Fibroblast of lung (primary cell): ENCODE data around the gene DCHS2. TPM values are rescaled to one million over a fixed set of nuclear protein-coding genes. Genes with fewer than 3 reads are reported as not detected.

Source experiments
- DNase-seq, 2 donors: peaks; one replicate each; pipeline versions ENCODE4 v3.0.0 to v3.0.0-alpha.2; 2010; ENCODE audit warnings: low read depth in 2 of 2
- H2AFZ ChIP-seq: 2 replicates; pipeline ENCODE4 v1.5.1; 2012; ENCODE audit warnings: low read length, control low read depth, inconsistent platforms
- H3K27ac ChIP-seq: 2 replicates; pipeline ENCODE4 v1.5.1; 2011; ENCODE audit warnings: low read length, control low read depth; ENCODE audit not compliant: insufficient read depth
- H3K27me3 ChIP-seq: 2 replicates; pipeline ENCODE4 v1.5.1; 2011; ENCODE audit warnings: mild to moderate bottlenecking, low read length; ENCODE audit not compliant: control insufficient read depth, insufficient read depth
- H3K36me3 ChIP-seq: 2 replicates; pipeline ENCODE4 v1.5.1; 2011; ENCODE audit warnings: low read length; ENCODE audit not compliant: control insufficient read depth, insufficient read depth
- H3K4me1 ChIP-seq: 2 replicates; pipeline ENCODE4 v1.5.1; 2011; ENCODE audit warnings: low read length; ENCODE audit not compliant: control insufficient read depth, insufficient read depth; ENCODE audit errors: extremely low read depth
- H3K4me2 ChIP-seq: 2 replicates; pipeline ENCODE4 v1.5.1; 2011; ENCODE audit warnings: low read length, control low read depth; ENCODE audit not compliant: insufficient read depth; ENCODE audit errors: extremely low read depth
- H3K4me3 ChIP-seq, 4 experiments: fragments of 200-600 bp in 1 of 4; sonication (generic) in 1 of 4; replicated peaks in 1 of 4; 2 replicates each; pipeline ENCODE4 v1.5.1; 2011 to 2016; ENCODE audit warnings: low read length in 4 of 4, low read depth in 3 of 4, mild to moderate bottlenecking in 3 of 4, control low read depth in 2 of 4, inconsistent platforms in 1 of 4, mixed read lengths in 1 of 4; ENCODE audit not compliant: insufficient read depth in 1 of 4; ENCODE audit errors: control extremely low read depth in 1 of 4
- H3K79me2 ChIP-seq: 2 replicates; pipeline ENCODE4 v1.5.1; 2012; ENCODE audit warnings: mild to moderate bottlenecking, low read length, inconsistent platforms; ENCODE audit not compliant: control insufficient read depth, insufficient read depth
- H3K9ac ChIP-seq: 2 replicates; pipeline ENCODE4 v1.5.1; 2011; ENCODE audit warnings: mild to moderate bottlenecking, low read length, control low read depth; ENCODE audit not compliant: insufficient read depth
- H3K9me3 ChIP-seq: 2 replicates; pipeline ENCODE4 v1.5.1; 2012; ENCODE audit warnings: low read depth, low read length; ENCODE audit not compliant: control insufficient read depth, insufficient read depth
- H4K20me1 ChIP-seq: 2 replicates; pipeline ENCODE4 v1.5.1; 2011; ENCODE audit warnings: low read length; ENCODE audit not compliant: control insufficient read depth, insufficient read depth; ENCODE audit errors: extremely low read depth
- CTCF ChIP-seq, 2 donors: IDR thresholded peaks in 1 of 2; conservative IDR thresholded peaks in 1 of 2; 1 replicate in 1 of 2; 2 replicates in 1 of 2; pipeline ENCODE4 v1.5.1; 2011 to 2012; ENCODE audit warnings: low read length in 2 of 2, control low read depth in 1 of 2, inconsistent platforms in 1 of 2, low read depth in 1 of 2, mild to moderate bottlenecking in 1 of 2
- EZH2 ChIP-seq: IDR thresholded peaks from 2 replicates; pipeline ENCODE4 v1.5.1; 2012; ENCODE audit warnings: low read length, control low read depth, mild to moderate bottlenecking; ENCODE audit errors: missing control alignments
- polyA plus RNA-seq, 2 donors: library from polyadenylated mRNA; depleted of rRNA in 1 of 2; stranded (reverse) in 1 of 2; unstranded in 1 of 2; fragments of >200 nt; gene quantifications; 2 replicates each; pipeline ENCODE4 v1.2.1, GENCODE V29; 2011 to 2012; ENCODE audit warnings: missing spikeins in 1 of 2
- total RNA-seq: library from RNA; depleted of rRNA; stranded (reverse); fragments of >200 nt; gene quantifications from 2 replicates; pipeline ENCODE4 v1.2.1, GENCODE V29; 2014

Gene DCHS2
- total and polyA plus RNA-seq, 2 donors (not counting 1 experiment from before 2014, with no cell fraction given), result not detected

DNA sequence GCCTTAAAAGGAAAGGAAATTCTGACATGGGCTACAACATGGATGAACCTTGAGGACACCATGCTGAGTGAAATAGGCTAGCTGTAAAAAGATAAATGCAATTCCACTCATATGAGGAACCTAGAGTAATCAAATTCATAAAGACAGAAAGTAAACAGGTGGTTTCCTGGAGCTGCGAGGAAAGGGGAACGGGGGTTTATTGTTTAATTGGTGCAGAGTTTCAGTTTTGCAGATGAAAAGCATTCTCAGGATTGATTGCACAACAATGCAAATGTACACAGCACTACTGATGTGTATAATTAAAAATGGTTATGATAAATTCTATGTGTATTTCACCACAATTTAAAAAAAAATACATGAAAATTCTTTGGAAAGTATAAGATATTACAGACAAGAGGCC lies 34.6 kb upstream of the DCHS2 start:
- Histone ChIP-seq H3K27me3 (no peaks in the 10 kb centered on the region), H4K20me1 (no peaks in the 10 kb centered on the region), H3K27ac (no peak overlapping the region), H2AFZ (no peak overlapping the region), H3K36me3 (no peaks in the 10 kb centered on the region), H3K9ac (no peak overlapping the region), H3K4me2 (no peak overlapping the region), H3K4me3 (no peak overlapping the region), H3K9me3 (no peaks in the 10 kb centered on the region), H3K79me2 (no peaks in the 10 kb centered on the region), H3K4me1 (no peaks in the 10 kb centered on the region)
- TF ChIP-seq CTCF (conservative IDR thresholded peaks at IDR 0.05 in 1 of 2, IDR thresholded peaks at IDR 0.05 in 1 of 2; ENCODE audit: low read depth in 1 of 2, low read length in 2 of 2) (no peak), EZH2 (no peak)
- no peak for DNase-seq

DNA sequence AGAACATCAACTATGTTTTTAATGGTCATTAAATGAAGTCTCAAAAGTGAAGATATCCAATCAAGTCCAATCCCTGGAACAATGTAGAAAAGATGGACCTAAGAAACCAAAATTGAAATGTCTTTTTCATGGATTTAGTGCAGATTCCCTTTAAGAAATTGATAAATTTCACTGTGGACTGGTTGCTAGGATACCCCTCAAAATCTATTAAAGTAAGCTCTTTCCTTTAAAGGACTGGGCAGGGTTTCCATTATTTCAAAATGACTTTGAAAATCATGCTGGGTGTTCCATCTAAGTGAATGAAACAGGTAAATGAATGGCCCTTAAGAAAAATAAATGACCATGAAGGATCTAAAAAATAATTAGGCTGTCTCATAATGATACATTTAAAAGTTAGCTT lies 30.0 kb upstream of the DCHS2 start:
- Histone ChIP-seq H3K27ac (no peak overlapping the region), H3K4me3 (no peak overlapping the region), H4K20me1 (no peaks in the 10 kb centered on the region), H3K4me1 (no peaks in the 10 kb centered on the region), H3K79me2 (no peaks in the 10 kb centered on the region), H3K27me3 (no peaks in the 10 kb centered on the region), H2AFZ (no peak overlapping the region), H3K9ac (no peak overlapping the region), H3K36me3 (no peaks in the 10 kb centered on the region), H3K9me3 (no peaks in the 10 kb centered on the region), H3K4me2 (no peak overlapping the region)
- no peak for DNase-seq
- no peak for TF ChIP-seq EZH2
- no peak for TF ChIP-seq CTCF (conservative IDR thresholded peaks at IDR 0.05 in 1 of 2, IDR thresholded peaks at IDR 0.05 in 1 of 2; ENCODE audit: low read depth in 1 of 2, low read length in 2 of 2)

DNA sequence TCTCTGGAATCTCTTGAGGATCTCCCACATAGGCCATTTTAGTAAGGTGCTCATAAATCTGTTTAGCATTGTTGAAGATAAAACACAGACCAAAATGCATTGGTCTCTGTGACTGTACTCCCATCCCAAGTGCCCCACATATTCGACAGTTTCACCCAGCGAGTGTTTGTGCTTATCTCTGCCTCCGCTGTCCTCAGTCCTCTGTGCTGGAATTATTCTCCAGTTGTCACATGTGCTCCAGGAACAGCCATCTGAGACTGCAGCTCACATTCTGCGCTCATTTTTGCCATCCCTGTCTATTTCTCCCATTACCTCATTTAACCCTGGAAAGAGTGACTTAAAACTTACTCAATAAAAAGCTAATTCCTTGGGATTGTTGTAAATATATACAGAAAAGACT lies 27.6 kb upstream of the DCHS2 start:
- Histone ChIP-seq H3K79me2 (no peaks in the 10 kb centered on the region), H3K4me3 (no peak overlapping the region), H3K27ac (no peak overlapping the region), H3K36me3 (no peaks in the 10 kb centered on the region), H3K4me2 (no peak overlapping the region), H3K4me1 (no peaks in the 10 kb centered on the region), H3K27me3 (no peaks in the 10 kb centered on the region), H3K9ac (no peak overlapping the region), H3K9me3 (no peaks in the 10 kb centered on the region), H4K20me1 (no peaks in the 10 kb centered on the region), H2AFZ (no peak overlapping the region)
- TF ChIP-seq CTCF (conservative IDR thresholded peaks at IDR 0.05 in 1 of 2, IDR thresholded peaks at IDR 0.05 in 1 of 2; ENCODE audit: low read depth in 1 of 2, low read length in 2 of 2), result no peak
- no peak for TF ChIP-seq EZH2
- DNase-seq, result no peak
